GM10847 (cell line): ENCODE data around the gene MCM5.

ENCODE experiments used
- POLR2A ChIP-seq: IDR thresholded peaks from 2 replicates; pipeline ENCODE4 v1.6.1; 2011; ENCODE audit not compliant: insufficient read length; ENCODE audit errors: extremely low read depth

The MCM5 gene

DNA sequence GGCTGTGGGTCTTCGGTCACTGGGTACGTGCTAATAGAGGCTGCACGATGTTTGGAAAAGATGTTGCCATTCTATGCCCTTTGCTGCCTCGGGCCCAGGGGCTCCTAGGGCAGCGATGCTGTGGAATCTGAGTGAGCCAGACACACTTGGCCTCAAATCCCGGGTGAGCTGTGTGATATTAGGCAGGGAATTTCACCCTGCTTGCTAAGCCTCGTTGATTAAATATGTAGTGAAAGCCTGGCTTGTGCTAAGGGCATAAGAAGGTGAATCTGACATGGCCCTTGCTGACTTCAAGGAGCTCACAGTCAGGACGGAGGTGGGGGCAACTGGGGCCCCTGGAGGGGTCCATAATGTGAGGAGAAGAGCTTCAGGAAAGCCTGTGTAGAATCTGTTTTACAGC is 24.4 kb upstream of the MCM5 start:
- TF ChIP-seq POLR2A = no peak

DNA sequence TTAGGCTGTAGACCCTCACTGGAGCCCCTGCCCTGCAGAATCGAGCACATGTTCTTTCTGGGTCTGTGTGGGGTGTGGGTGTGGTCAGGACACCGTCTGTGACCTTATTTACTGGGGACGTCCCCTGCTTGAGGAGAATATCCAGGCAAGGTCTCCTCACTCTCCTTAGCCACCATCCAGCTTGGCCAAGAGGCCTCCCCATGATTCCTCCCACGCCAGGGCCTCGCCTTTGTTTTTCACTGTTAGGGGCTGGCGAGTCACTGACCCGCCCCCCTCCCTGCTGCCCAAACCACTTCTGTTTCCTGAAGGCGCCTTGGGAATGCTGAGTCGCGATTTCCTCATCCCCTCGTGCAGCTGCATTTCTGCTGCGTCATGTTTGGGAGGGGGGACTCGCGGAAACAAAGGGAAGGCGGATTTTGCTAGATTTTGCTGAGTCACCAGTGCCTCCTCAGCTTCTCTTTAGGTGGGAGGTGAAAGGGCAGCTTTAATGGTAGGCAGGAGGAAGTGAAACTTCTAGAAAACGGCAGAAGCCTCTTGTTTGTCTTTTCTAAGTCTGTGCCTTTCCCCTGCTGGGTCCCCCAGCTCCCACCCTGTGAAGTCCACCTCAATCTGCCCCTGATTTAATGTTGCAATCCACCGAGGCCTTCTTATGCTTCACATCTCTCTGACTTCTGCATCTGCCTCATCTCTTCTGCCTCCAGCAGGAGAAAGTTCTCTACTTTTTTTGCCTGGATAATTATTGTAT is 23.0 kb upstream of the MCM5 start:
- no peak for TF ChIP-seq POLR2A

DNA sequence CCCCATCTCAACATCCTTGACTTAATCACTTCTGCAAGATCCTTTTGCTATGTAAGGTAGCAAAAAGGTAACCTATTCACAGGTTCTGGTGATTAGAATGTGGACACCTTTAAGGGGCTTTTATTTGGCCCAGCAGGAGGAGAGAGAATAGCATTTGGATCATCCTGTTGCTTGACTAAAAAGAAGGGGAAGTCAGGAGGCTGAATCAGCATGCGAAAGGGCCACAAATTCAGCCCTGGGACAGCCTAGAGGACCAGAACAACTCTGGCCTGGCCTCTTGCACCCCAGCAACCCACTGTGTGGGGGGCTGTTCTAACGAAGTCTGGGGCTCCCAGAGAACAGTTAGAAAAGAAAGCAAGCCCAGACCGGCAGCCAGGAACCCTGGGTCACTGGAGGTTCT is 22.2 kb upstream of the MCM5 start:
- no peak for TF ChIP-seq POLR2A

DNA sequence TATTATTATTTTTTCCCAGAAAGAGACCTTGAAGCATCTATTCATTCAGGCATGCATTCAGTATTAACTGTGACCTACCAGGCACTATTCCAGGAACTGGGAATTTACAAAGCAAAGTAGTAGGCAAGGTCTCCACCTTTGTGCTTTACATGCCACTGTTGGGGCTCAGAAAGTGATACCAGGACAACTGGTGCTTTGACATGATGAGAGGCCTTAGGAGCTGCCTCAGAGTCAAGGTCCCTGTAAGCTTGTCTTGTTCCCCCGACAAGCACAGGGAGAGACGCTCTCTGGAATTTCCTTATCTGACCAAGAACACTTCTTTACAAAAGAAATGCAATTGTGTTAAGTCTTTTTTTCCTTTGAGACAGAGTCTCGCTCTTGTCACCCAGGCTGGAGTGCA is 21.3 kb upstream of the MCM5 start:
- TF ChIP-seq POLR2A = no peak

DNA sequence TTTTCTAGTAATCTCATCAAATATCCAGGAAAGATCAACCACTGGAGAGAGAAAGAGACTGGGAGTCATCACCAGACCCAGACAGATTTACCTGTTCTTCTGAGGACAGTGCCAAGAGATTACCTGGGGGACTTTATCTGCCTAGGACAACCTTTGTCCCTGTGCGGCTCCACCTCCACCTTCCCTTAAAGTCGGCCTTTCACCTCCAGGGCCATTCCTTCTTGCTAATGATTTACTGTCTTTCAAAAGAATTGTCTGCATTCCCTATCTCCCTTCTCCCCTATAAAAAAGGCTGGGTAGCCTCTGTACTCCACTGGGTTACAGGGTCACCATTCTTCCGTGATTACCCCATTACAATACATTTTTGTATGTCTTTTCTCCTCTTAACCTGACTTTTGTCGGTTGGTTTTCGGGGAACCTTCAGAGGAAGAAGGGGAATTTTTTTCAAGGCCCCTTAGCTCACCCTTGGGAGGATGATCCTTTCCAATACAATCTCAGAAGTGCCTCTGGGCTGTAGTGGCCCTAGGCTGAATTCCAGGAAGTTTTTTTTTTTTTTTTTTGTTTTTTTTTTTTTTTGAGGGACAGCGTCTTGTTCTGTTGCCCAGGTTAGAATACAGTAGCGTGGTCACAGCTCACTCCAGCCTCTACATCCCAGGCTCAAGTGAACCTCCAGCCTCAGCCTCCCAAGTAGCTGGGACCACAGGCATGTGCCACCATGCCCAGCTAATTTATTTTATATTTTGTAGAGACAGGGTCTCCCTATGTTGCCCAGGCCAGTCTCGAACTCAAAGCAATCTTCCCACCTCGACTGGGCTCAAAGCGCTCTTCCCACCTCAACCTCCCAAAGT is 20.6 kb upstream of the MCM5 start:
- TF ChIP-seq POLR2A = no peak

DNA sequence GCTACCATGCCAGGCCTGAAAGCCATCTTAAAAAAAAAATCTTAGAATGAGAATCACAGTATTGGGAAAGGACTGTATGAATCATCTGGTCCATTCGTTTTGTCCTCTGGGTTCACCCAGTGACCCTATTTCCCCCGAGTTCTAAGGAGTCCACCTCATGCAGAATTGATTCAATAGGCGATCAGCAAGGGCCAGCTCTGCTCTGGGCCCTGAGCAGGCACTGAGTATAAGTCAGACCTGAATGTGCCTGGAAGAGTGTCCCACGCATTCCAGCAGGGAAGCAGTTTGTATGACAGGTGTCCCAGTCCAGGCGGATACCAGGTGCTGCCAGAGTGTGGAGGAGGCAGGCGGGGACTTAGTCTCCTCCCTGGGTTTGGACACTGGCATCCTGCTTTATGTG is 19.9 kb upstream of the MCM5 start:
- TF ChIP-seq POLR2A = no peak

DNA sequence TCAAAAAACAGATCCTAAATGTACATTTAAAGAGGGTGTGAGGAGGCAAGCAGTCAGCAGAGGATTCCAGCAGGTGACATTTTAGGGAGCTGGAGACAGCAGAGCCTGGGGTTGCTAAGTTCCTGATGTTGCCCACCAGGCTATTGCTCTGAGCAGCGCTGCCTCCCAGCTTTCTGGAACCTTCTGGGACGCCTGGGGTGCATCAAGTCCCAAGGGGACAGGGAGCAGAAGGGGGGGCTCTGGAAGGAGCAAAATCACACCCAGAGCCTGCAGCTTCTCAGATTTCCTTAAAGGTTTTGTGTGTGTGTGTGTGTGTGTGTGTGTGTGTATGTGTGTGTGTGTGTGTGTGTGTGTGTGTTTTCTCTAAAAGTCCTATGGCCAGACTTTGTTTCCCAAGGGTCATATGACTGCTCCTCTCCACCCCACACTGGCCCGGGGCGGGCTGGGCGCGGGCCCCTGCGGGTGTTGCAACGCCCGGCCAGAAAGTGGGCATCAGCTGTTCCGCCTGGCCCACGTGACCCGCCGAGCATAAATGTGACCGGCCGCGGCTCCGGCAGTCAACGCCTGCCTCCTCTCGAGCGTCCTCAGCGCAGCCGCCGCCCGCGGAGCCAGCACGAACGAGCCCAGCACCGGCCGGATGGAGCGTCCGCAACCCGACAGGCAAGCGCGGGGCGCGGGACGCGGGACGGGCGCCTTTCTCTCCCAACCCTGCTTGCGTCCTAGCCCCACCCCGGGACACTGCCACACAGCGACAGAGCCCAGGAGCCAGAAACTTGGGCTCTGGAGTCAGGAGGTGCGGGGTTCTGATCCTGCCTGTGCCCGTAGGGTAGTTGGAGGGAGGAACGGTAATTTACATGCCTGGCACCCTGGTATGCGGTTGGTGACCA is 19.2 kb upstream of the MCM5 start, which contains the start of gene HMOX1:
Gene HMOX1, plus strand, starts transcription at position 560 of the 887 bp plus-strand sequence. Its CDS starts 78 bp downstream, at position 638.
- peak; percentile 81 for TF ChIP-seq POLR2A

DNA sequence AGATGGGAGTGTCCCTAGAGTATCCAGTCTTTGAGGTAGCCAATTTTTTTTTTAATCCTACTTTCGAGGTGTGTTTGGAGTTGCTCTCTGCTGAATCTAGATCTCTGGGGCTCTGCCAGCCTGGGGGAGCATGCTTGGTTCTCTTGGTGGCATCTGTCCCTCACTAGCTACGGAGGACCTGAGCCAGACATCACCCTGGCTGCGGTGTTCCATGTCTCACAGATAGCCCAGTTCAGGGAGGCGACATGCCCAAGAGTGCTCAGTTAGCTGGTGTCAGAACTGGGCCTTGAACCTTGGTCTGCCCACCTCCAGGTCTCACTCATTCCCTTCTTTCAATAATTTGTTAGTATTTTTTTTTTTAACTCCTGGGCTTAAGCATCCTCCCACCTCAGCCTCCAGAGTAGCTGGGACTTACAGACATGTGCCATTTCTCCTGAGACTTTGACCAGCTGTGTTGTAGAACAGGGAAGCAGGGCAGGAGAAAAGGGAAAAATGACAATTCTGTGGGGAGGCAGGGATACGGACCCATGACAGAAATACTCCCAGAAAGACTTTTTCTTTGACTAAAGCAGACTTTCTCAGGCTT is 18.4 kb upstream of the MCM5 start:
- no peak for TF ChIP-seq POLR2A

DNA sequence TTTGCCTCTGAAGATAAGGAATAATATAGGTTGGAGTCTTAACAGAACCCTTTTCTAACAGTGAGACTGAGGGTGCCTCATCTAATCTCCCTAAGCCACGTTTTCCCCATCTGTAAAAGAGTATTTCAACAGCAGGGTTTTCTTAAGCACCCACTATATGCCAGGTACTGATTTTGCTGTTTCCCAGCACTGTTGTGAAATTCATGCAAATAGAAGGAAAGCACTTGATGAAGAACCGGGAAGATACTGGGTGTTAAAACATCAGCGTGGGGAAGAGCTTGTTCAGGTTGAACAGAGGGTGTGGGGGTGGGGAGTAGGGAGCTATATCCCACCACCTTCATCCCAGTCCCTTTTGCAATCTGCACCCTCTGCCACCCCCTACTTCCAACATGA is 16.3 kb upstream of the MCM5 start:
- no peak for TF ChIP-seq POLR2A

DNA sequence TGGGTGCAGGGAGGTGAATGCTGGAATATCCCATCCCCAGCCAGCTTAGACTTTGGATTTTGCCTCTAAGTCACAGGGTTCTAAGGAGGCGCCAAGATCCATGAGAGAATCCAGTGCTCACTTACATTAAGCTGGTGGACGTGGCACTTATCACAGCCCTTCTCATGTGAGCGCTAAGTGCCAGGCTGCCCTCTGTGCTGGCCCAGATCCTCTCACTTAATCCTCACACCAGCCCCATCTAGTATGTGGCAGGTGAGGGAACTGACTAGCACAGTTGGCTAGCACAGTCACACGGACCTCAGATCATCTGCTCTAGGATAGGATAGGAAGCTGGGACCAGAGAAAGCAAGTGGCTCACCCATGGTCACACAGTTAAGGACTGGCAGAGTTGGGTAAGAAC is 15.4 kb upstream of the MCM5 start:
- no peak for TF ChIP-seq POLR2A

DNA sequence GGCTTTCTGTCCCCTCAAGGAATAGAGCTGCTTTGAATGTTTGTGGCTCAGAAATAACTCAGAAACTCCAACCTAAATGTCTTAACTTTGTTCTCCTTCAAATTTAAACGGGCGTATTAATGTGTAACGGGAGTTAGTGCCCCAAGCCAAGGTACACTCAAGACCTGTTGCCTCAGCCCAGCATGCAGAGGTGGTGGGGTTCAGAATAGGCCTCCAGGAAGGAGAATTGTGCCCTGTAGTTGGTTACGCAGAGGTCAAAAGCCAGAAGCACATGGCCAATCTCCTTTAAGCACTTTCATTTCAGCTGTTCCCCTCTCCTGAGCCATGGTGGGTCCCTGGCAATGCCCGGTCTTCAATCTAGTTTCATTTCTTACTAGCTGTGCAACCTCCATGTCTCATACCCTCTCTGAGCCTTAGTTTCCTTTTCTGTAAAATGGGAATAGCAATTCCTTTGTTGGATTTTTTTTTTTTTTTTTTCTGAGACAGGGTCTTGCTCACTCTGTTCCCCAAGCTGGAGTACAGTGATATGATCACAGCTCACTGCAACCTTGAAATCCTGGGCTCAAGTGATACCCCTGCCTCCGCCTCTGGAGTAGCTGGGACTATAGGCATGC is 14.9 kb upstream of the MCM5 start:
- no peak for TF ChIP-seq POLR2A

DNA sequence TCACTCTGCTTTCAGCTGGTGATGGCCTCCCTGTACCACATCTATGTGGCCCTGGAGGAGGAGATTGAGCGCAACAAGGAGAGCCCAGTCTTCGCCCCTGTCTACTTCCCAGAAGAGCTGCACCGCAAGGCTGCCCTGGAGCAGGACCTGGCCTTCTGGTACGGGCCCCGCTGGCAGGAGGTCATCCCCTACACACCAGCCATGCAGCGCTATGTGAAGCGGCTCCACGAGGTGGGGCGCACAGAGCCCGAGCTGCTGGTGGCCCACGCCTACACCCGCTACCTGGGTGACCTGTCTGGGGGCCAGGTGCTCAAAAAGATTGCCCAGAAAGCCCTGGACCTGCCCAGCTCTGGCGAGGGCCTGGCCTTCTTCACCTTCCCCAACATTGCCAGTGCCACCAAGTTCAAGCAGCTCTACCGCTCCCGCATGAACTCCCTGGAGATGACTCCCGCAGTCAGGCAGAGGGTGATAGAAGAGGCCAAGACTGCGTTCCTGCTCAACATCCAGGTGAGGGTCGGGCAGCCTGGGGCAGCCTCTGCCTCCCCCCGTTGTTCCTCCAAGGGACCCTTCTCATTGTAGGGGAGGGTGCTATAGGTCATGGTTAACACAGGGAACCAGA is 13.2 kb upstream of the MCM5 start:
- no peak for TF ChIP-seq POLR2A

DNA sequence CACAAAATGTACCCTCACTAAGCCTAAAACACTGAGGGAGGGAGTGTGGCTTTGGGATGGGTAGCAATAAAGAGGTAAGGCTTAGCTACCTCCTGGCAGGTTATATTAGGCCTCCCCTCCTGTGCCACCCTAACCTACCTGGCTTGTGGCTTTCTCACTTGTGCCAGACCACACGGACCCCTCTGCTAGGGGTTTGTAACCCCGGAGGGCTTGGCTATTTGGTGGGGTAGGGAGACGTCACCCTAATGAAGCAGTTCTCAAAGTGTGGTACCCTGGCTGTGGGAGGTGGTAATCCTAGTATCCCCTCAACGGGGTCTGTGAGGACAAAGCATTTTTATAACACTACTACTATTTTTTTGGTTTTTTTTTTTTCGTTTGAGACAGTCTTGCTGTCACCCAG is 9.0 kb upstream of the MCM5 start:
- TF ChIP-seq POLR2A = no peak

DNA sequence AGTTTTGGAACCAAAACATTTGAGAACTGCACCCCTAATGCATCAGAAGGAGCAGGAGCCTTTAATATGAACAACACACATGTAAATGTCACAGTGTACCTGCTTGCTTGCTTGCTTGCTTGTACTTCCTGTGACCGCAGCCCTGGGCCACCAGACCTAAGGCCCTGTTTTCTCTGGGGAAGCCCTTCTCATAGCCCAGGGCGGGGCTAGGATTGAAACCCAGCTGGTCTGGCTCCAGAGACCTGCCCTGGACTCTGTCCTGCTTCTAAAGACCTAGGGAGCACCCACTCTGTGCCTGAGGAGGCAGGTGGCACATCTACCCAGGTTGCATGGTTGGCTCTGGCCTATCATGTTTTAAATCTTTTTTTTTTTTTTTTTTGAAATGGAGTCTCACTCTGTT is 7.6 kb upstream of the MCM5 start:
- TF ChIP-seq POLR2A = no peak

DNA sequence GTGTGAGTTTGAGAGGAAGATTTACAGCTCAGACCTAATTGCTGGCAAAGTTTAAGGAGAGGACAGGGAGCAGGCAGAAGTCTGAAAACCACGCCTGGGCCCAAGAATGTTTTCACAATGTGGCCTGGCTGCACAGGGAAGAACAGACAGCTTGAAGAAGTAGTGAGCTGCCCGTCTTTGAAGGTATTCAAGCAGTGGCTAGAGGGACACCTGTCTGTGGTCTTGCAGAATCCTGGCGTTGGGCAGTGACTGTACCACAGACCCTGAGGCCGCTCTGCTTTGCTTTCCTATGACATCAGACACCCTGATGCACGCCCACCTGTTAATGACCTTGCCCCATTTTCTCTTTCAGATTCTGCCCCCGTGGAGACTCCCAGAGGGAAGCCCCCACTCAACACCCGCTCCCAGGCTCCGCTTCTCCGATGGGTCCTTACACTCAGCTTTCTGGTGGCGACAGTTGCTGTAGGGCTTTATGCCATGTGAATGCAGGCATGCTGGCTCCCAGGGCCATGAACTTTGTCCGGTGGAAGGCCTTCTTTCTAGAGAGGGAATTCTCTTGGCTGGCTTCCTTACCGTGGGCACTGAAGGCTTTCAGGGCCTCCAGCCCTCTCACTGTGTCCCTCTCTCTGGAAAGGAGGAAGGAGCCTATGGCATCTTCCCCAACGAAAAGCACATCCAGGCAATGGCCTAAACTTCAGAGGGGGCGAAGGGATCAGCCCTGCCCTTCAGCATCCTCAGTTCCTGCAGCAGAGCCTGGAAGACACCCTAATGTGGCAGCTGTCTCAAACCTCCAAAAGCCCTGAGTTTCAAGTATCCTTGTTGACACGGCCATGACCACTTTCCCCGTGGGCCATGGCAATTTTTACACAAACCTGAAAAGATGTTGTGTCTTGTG is 6.6 kb upstream of the MCM5 start:
- TF ChIP-seq POLR2A = no peak
